Natural killer cell (primary cell): ENCODE results near the gene NRXN3. TPM values are rescaled to one million over a fixed set of nuclear protein-coding genes. Genes with fewer than 3 reads are reported as not detected.

Experiments used
- ATAC-seq, 3 donors: fragments of 150-1000 bp in 2 of 3; fragments of 200-7000 bp in 1 of 3; cut with Tn5 transposase; 1 replicate in 1 of 3; 2 replicates in 2 of 3; pipeline ENCODE4 v1.10.0; 2021; ENCODE audit warnings: mild to moderate bottlenecking in 2 of 3, moderate library complexity in 2 of 3
- DNase-seq, 2 donors: peaks; one replicate each; pipeline versions ENCODE4 v3.0.0 to v3.0.0-alpha.2; 2013 to 2021; ENCODE audit warnings: mixed read lengths in 1 of 2
- H3K27ac ChIP-seq: one replicate; pipeline ENCODE4 v1.5.1; 2013; ENCODE audit warnings: mild to moderate bottlenecking, low read length
- H3K27me3 ChIP-seq: one replicate; pipeline ENCODE4 v1.6.1; 2013; ENCODE audit warnings: low read length; ENCODE audit not compliant: control insufficient read depth, insufficient read depth
- H3K36me3 ChIP-seq: one replicate; pipeline ENCODE4 v1.6.1; 2013; ENCODE audit warnings: low read length; ENCODE audit not compliant: control insufficient read depth, insufficient read depth
- H3K4me1 ChIP-seq: one replicate; pipeline ENCODE4 v1.6.1; 2013; ENCODE audit warnings: low read length; ENCODE audit not compliant: control insufficient read depth, insufficient read depth
- H3K4me3 ChIP-seq: one replicate; pipeline ENCODE4 v1.5.1; 2013; ENCODE audit warnings: low read length
- H3K9me3 ChIP-seq: one replicate; pipeline ENCODE4 v1.6.1; 2013; ENCODE audit warnings: low read length; ENCODE audit not compliant: control insufficient read depth, insufficient read depth
- H3K27ac Mint-ChIP-seq, 2 donors: one replicate each; pipeline ENCODE4 v1.8.0; 2022; ENCODE audit warnings: mild to moderate bottlenecking in 2 of 2, mixed read lengths in 2 of 2, moderate library complexity in 1 of 2
- H3K27me3 Mint-ChIP-seq, 2 donors: one replicate each; pipeline ENCODE4 v1.8.0; 2022; ENCODE audit warnings: low read depth in 2 of 2, mixed read lengths in 2 of 2
- H3K36me3 Mint-ChIP-seq: one replicate; pipeline ENCODE4 v1.8.0; 2022; ENCODE audit warnings: mixed read lengths
- H3K4me1 Mint-ChIP-seq, 2 donors: one replicate each; pipeline ENCODE4 v1.8.0; 2022; ENCODE audit warnings: mixed read lengths in 2 of 2
- H3K4me3 Mint-ChIP-seq: one replicate; pipeline ENCODE4 v1.8.0; 2022; ENCODE audit warnings: mild to moderate bottlenecking, moderate library complexity, mixed read lengths
- H3K9me3 Mint-ChIP-seq, 2 donors: one replicate each; pipeline ENCODE4 v1.8.0; 2022; ENCODE audit warnings: mixed read lengths in 2 of 2
- WGBS: methylation state at CpG from one replicate; pipeline ENCODE4 v1.1.7; 2013; ENCODE audit warnings: missing lambda C conversion rate; ENCODE audit not compliant: insufficient coverage; 5-methylcytosine and 5-hydroxymethylcytosine counted together
- intact Hi-C: fragments of 100-400 bp; cut with micrococcal nuclease; formaldehyde crosslinking; loops from one replicate; pipeline ENCODE4 v1.14.2; 2022
- total RNA-seq, 4 donors: library from RNA; stranded (reverse); fragments of 120-200 nt in 1 of 4; gene quantifications; one replicate each; pipeline versions ENCODE4 v1.2.3 to v1.2.4, GENCODE V29; 2013 to 2022
- TF ChIP-seq, protein P1 (sequence below): fragments of 200-600 bp; IDR thresholded peaks from one replicate; pipeline ENCODE4 v1.8.0; 2022; ENCODE audit warnings: antibody characterized with exemption

Gene NRXN3
- total RNA-seq, 3 donors from 2014 or later (not counting 1 experiment from before 2014, with no cell fraction given) = not detected

DNA sequence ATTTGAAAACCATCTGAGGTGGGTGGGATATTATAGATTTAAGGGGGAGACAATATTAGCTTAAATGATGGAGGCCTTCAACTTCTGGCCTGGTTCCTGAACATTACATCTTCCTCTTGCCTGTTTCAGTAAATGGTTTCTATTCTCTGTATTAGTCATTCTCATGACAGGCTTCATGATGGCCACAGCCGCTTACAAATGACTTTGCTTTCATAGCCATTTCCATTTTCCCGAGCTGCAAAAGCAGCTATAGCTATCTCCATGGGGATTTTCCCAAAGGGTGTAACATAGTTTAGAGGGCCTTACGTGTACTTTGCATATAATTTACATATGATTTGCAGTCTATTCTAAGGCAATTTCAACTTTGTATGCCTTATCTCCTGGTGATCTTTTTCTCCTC is 121.8 kb downstream of the NRXN3 start:
- no peaks in the 10 kb centered on the region for H3K4me1 ChIP-seq
- no peak overlapping the region for H3K4me3 ChIP-seq
- H3K36me3 ChIP-seq = no peaks in the 10 kb centered on the region
- Mint-ChIP-seq H3K27me3 (peaks cover 6 to 27% of the 10 kb centered on the region in 2 donors), H3K4me1 (no peaks in the 10 kb centered on the region), H3K4me3 (no peak overlapping the region), H3K27ac (no peak overlapping the region), H3K36me3 (no peaks in the 10 kb centered on the region), H3K9me3 (no peaks in the 10 kb centered on the region)
- DNase-seq = no peak
- no peaks in the 10 kb centered on the region for H3K9me3 ChIP-seq
- intact Hi-C loops = no loop called here
- H3K27ac ChIP-seq = no peak overlapping the region
- TF ChIP-seq, protein P1, sequence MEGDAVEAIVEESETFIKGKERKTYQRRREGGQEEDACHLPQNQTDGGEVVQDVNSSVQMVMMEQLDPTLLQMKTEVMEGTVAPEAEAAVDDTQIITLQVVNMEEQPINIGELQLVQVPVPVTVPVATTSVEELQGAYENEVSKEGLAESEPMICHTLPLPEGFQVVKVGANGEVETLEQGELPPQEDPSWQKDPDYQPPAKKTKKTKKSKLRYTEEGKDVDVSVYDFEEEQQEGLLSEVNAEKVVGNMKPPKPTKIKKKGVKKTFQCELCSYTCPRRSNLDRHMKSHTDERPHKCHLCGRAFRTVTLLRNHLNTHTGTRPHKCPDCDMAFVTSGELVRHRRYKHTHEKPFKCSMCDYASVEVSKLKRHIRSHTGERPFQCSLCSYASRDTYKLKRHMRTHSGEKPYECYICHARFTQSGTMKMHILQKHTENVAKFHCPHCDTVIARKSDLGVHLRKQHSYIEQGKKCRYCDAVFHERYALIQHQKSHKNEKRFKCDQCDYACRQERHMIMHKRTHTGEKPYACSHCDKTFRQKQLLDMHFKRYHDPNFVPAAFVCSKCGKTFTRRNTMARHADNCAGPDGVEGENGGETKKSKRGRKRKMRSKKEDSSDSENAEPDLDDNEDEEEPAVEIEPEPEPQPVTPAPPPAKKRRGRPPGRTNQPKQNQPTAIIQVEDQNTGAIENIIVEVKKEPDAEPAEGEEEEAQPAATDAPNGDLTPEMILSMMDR = no peak
- no peaks in the 10 kb centered on the region for H3K27me3 ChIP-seq
- 90% methylated on average over 3 of the region's 3 CpGs for WGBS
- ATAC-seq = no peak

GRCh38 chr14:78297858-78298257 is 127.7 kb downstream of the NRXN3 start:
- Mint-ChIP-seq H3K36me3 (no peaks in the 10 kb centered on the region), H3K4me3 (no peak overlapping the region), H3K4me1 (no peaks in the 10 kb centered on the region), H3K27ac (no peak overlapping the region), H3K9me3 (no peaks in the 10 kb centered on the region), H3K27me3 (peaks cover 16 to 67% of the 10 kb centered on the region in 2 donors)
- intact Hi-C loops = no loop called here
- DNase-seq (no peak), ATAC-seq (no peak)
- no peak overlapping the region for H3K4me3 ChIP-seq
- no peaks in the 10 kb centered on the region for H3K4me1 ChIP-seq
- TF ChIP-seq, protein P1 = no peak
- H3K9me3 ChIP-seq = no peaks in the 10 kb centered on the region
- WGBS = 52% methylated on average over 11 of the region's 11 CpGs
- no peak overlapping the region for H3K27ac ChIP-seq
- H3K27me3 ChIP-seq = no peaks in the 10 kb centered on the region
- no peaks in the 10 kb centered on the region for H3K36me3 ChIP-seq

- Mint-ChIP-seq H3K27ac (no peak overlapping the region), H3K9me3 (no peaks in the 10 kb centered on the region), H3K36me3 (no peaks in the 10 kb centered on the region), H3K4me3 (no peak overlapping the region), H3K4me1 (no peaks in the 10 kb centered on the region), H3K27me3 (peaks cover 19 to 72% of the 10 kb centered on the region in 2 donors)
- ATAC-seq (no peak), DNase-seq (no peak)
- Histone ChIP-seq H3K4me3 (no peak overlapping the region), H3K36me3 (no peaks in the 10 kb centered on the region), H3K27me3 (no peaks in the 10 kb centered on the region), H3K27ac (no peak overlapping the region), H3K4me1 (no peaks in the 10 kb centered on the region), H3K9me3 (no peaks in the 10 kb centered on the region)
- intact Hi-C loops = no loop called here
- 80% methylated on average over 1 of the region's 1 CpG for WGBS
- TF ChIP-seq, protein P1 = no peak
These were observed 128.1 kb downstream of the NRXN3 start for GRCh38 chr14:78298298-78298697.

- no peak overlapping the region for H3K27ac ChIP-seq
- TF ChIP-seq, protein P1 = no peak
- Mint-ChIP-seq H3K27ac (no peak overlapping the region), H3K9me3 (peaks cover 0 to 2% of the 10 kb centered on the region in 2 donors), H3K4me1 (no peaks in the 10 kb centered on the region), H3K4me3 (no peak overlapping the region), H3K27me3 (peaks cover 19 to 56% of the 10 kb centered on the region in 2 donors), H3K36me3 (no peaks in the 10 kb centered on the region)
- no peak for DNase-seq
- intact Hi-C loops = no loop called here
- H3K4me1 ChIP-seq = no peaks in the 10 kb centered on the region
- ATAC-seq = no peak
- no peak overlapping the region for H3K4me3 ChIP-seq
- no peaks in the 10 kb centered on the region for H3K9me3 ChIP-seq
- WGBS = 50% methylated on average over 2 of the region's 2 CpGs
- H3K36me3 ChIP-seq = no peaks in the 10 kb centered on the region
- H3K27me3 ChIP-seq = no peaks in the 10 kb centered on the region
These were observed 132.7 kb downstream of the NRXN3 start for GRCh38 chr14:78302841-78303240.
